GM12892 (cell line): ENCODE results near the gene APOL6.

Source experiments
- POLR2A ChIP-seq: IDR thresholded peaks from 2 replicates; pipeline ENCODE4 v1.6.1; 2011; ENCODE audit warnings: low read depth, low read length, control low read depth
- POLR2AphosphoS5 ChIP-seq: IDR thresholded peaks from 2 replicates; pipeline ENCODE4 v1.6.1; 2011; ENCODE audit warnings: low read depth, low read length, control low read depth
- TAF1 ChIP-seq: IDR thresholded peaks from 2 replicates; pipeline ENCODE4 v1.6.1; 2011; ENCODE audit warnings: low read depth, mild to moderate bottlenecking, control low read depth, low read length, borderline replicate concordance

- TF ChIP-seq POLR2A (no peak), TAF1 (no peak), POLR2AphosphoS5 (no peak)
Measured at GRCh38 chr22:35651085-35651484, 2.8 kb downstream of the APOL6 start.
